ENCODE results near the gene ABHD2.
A peak's percentile ranks its signal among the peaks of the same experiment; 100 is the strongest.
"Not testable (repeated sequence)": the region's sequence is repeated elsewhere in the genome, so short reads cannot be mapped to it uniquely, and the experiment has no call there.

ABHD2 gene

GRCh38 chr15:89122505-89123180 lies 34.4 kb downstream of the ABHD2 start:
- no peak for DNase-seq

GRCh38 chr15:89123181-89123525 lies 34.9 kb downstream of the ABHD2 start:
- DNase-seq, result no peak

- no peak for DNase-seq
Observed at GRCh38 chr15:89125088-89125826, 37.0 kb downstream of the ABHD2 start.

GRCh38 chr15:89126009-89126408 lies 37.8 kb downstream of the ABHD2 start:
- peak; percentile 53 for DNase-seq

GRCh38 chr15:89127054-89127702 lies 38.9 kb downstream of the ABHD2 start:
- DNase-seq, result peak; percentile 72

GRCh38 chr15:89128320-89129122 lies 40.3 kb downstream of the ABHD2 start:
- DNase-seq, result no peak

- DNase-seq, result peak; percentile 34
Observed at GRCh38 chr15:89129123-89129815, 41.0 kb downstream of the ABHD2 start.

GRCh38 chr15:89129816-89130134 lies 41.5 kb downstream of the ABHD2 start:
- DNase-seq, result no peak

GRCh38 chr15:89130201-89130600 lies 41.9 kb downstream of the ABHD2 start:
- peak; percentile 76 for DNase-seq

- DNase-seq, result no peak
Observed at GRCh38 chr15:89131731-89132130, 43.5 kb downstream of the ABHD2 start.

- DNase-seq, result no peak
Observed at GRCh38 chr15:89132611-89133507, 44.6 kb downstream of the ABHD2 start.

GRCh38 chr15:89135387-89136077 lies 47.3 kb downstream of the ABHD2 start:
- not testable (repeated sequence) for DNase-seq

GRCh38 chr15:89136078-89136806 lies 48.0 kb downstream of the ABHD2 start:
- DNase-seq, result no peak

- DNase-seq, result peak; percentile 34
Observed at GRCh38 chr15:89136818-89137772, 48.8 kb downstream of the ABHD2 start.

GRCh38 chr15:89137926-89138325 lies 49.7 kb downstream of the ABHD2 start:
- DNase-seq, result no peak

GRCh38 chr15:89138999-89139612 lies 50.9 kb downstream of the ABHD2 start:
- DNase-seq, result no peak

- DNase-seq, result no peak
Observed at GRCh38 chr15:89139613-89140499, 51.6 kb downstream of the ABHD2 start.

- DNase-seq, result peak; percentile 28
Observed at GRCh38 chr15:89140595-89140994, 52.3 kb downstream of the ABHD2 start.
